SK-N-SH (cell line): Measurements from ENCODE around the gene GATC.

Experiments used
- MXI1 ChIP-seq: IDR thresholded peaks from 2 replicates; pipeline ENCODE4 v1.6.1; 2012; ENCODE audit warnings: mild to moderate bottlenecking, low read depth, low read length, improper control_type of control experiment
- NRF1 ChIP-seq: IDR thresholded peaks from 2 replicates; pipeline ENCODE4 v1.6.1; 2012; ENCODE audit warnings: low read depth, mild to moderate bottlenecking, low read length
- POLR2AphosphoS5 ChIP-seq: IDR thresholded peaks from 2 replicates; pipeline ENCODE4 v1.6.1; 2012; ENCODE audit warnings: low read depth, low read length
- RFX5 ChIP-seq: IDR thresholded peaks from 2 replicates; pipeline ENCODE4 v1.6.1; 2012; ENCODE audit warnings: mild to moderate bottlenecking, improper control_type of control experiment, low read length
- RXRA ChIP-seq: IDR thresholded peaks from 2 replicates; pipeline ENCODE4 v1.4.0; 2012; ENCODE audit warnings: low read depth, mild to moderate bottlenecking, borderline replicate concordance
- SIN3A ChIP-seq: IDR thresholded peaks from 2 replicates; pipeline ENCODE4 v1.6.1; 2012; ENCODE audit warnings: low read depth, mild to moderate bottlenecking, low read length, moderate library complexity, borderline replicate concordance
- SMC3 ChIP-seq: IDR thresholded peaks from 2 replicates; pipeline ENCODE4 v1.6.1; 2012; ENCODE audit warnings: low read depth, low read length, improper control_type of control experiment
- TAF1 ChIP-seq: IDR thresholded peaks from 2 replicates; pipeline ENCODE4 v1.6.1; 2012; ENCODE audit warnings: low read depth, mild to moderate bottlenecking, low read length, moderate library complexity, borderline replicate concordance
- USF2 ChIP-seq: fragments of 150-350 bp; IDR thresholded peaks from 2 replicates; pipeline ENCODE4 v1.6.1; 2017; ENCODE audit warnings: antibody characterized with exemption, low read length, low read depth, borderline replicate concordance
- TF ChIP-seq, protein P1 (sequence below): fragments of 200-600 bp; sonication (generic); IDR thresholded peaks from 2 replicates; pipeline ENCODE4 v1.6.1; 2017; ENCODE audit warnings: antibody characterized with exemption, mild to moderate bottlenecking, moderate library complexity
- TF ChIP-seq, protein P2 (sequence below): IDR thresholded peaks from 2 replicates; pipeline ENCODE4 v1.4.0; 2012; ENCODE audit warnings: low read depth

DNA sequence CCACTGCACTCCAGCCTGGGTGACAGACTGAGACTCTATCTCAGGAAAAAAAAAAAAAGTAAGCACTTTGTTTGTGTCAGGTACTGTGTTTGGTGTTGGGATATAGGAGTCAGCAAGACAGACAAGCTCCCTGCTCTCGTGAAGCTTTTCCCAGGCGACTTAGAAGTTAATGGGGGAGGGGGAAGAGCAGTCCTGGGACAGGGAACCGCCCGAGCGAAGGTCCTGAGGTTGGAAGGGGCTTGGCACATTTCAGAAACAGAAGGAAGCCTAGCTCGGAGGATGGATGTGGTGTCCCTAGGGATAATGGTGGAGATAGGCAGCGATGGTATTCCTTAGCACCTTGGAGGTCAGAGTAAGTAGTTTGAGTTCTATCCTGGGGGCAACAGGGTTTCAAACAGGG, 16.9 kb upstream of the GATC start:
- TF ChIP-seq, protein P1, sequence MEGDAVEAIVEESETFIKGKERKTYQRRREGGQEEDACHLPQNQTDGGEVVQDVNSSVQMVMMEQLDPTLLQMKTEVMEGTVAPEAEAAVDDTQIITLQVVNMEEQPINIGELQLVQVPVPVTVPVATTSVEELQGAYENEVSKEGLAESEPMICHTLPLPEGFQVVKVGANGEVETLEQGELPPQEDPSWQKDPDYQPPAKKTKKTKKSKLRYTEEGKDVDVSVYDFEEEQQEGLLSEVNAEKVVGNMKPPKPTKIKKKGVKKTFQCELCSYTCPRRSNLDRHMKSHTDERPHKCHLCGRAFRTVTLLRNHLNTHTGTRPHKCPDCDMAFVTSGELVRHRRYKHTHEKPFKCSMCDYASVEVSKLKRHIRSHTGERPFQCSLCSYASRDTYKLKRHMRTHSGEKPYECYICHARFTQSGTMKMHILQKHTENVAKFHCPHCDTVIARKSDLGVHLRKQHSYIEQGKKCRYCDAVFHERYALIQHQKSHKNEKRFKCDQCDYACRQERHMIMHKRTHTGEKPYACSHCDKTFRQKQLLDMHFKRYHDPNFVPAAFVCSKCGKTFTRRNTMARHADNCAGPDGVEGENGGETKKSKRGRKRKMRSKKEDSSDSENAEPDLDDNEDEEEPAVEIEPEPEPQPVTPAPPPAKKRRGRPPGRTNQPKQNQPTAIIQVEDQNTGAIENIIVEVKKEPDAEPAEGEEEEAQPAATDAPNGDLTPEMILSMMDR: no peak
- no peak for TF ChIP-seq POLR2AphosphoS5
- TF ChIP-seq, protein P2, sequence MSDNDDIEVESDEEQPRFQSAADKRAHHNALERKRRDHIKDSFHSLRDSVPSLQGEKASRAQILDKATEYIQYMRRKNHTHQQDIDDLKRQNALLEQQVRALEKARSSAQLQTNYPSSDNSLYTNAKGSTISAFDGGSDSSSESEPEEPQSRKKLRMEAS: no peak
- no peak for TF ChIP-seq SIN3A
- TF ChIP-seq RFX5: no peak
- no peak for TF ChIP-seq USF2
- TF ChIP-seq TAF1: no peak
- no peak for TF ChIP-seq MXI1
- no peak for TF ChIP-seq SMC3
- no peak for TF ChIP-seq RXRA
- no peak for TF ChIP-seq NRF1
